A549 (cell line): Measurements from ENCODE around the gene ASNS.

Experiments
- CTCF ChIP-seq: fragments of >200 bp; sonication (Bioruptor Twin); formaldehyde crosslinking; IDR thresholded peaks from 3 replicates; pipeline ENCODE4 v1.5.1; 2016
- HDAC2 ChIP-seq: fragments of 200-600 bp; sonication (generic); IDR thresholded peaks from 2 replicates; pipeline ENCODE4 v1.6.1; 2016
- MAX ChIP-seq: IDR thresholded peaks from 2 replicates; pipeline ENCODE4 v1.6.1; 2012
- MYC ChIP-seq: IDR thresholded peaks from 2 replicates; pipeline ENCODE4 v1.6.1; 2012; ENCODE audit warnings: mild to moderate bottlenecking, inconsistent platforms, low read length, improper control_type of control experiment, borderline replicate concordance
- RCOR1 ChIP-seq: fragments of 150-350 bp; IDR thresholded peaks from 2 replicates; pipeline ENCODE4 v1.6.1; 2014; ENCODE audit warnings: antibody characterized with exemption, low read length, low read depth

GRCh38 chr7:97851683-97852082, 20.5 kb downstream of the ASNS start:
- TF ChIP-seq CTCF (no peak), HDAC2 (no peak), RCOR1 (no peak), MYC (no peak), MAX (no peak)
